Measurements from ENCODE around the gene ZBTB48. TPM values are rescaled to one million over a fixed set of nuclear protein-coding genes. Genes with fewer than 3 reads are reported as not detected.

ZBTB48 gene
- polyA plus RNA-seq, 3 donors: 13.2 to 94.2 (median 23.0) TPM

GRCh38 chr1:6572653-6573383 is 7.0 kb upstream of the ZBTB48 start:
- Histone ChIP-seq H3K4me3 (replicated peaks in 1 of 3; ENCODE audit: low read depth in 2 of 3, low read length in 3 of 3) (no peak overlapping the region), H3K27me3 (ENCODE audit: control insufficient read depth in 2 of 2, insufficient read depth in 2 of 2, low read length in 2 of 2) (no peaks in the 10 kb centered on the region), H3K4me2 (replicated peaks; ENCODE audit: extremely low read depth, low read length, poor library complexity, severe bottlenecking) (no peak overlapping the region), H3K4me1 (ENCODE audit: control insufficient read depth in 1 of 2, insufficient read depth in 2 of 2, low read length in 2 of 2) (no peaks in the 10 kb centered on the region), H3K27ac (ENCODE audit: low read depth in 1 of 2, low read length in 2 of 2) (no peak overlapping the region), H3K9me3 (replicated peaks in 1 of 2; ENCODE audit: control insufficient read depth in 1 of 2, insufficient read depth in 1 of 2, low read length in 2 of 2) (peaks cover 0 to 9% of the 10 kb centered on the region in 2 donors), H4K20me1 (ENCODE audit: insufficient read depth, low read length) (no peaks in the 10 kb centered on the region), H3K36me3 (replicated peaks in 1 of 2; ENCODE audit: control insufficient read depth in 1 of 2, insufficient read depth in 2 of 2, low read length in 2 of 2) (no peaks in the 10 kb centered on the region), H2AFZ (ENCODE audit: insufficient read depth, low read depth, low read length, poor library complexity, severe bottlenecking) (no peak overlapping the region), H3K9ac (ENCODE audit: insufficient read depth, low read length, poor library complexity, severe bottlenecking) (no peak overlapping the region), H3K79me2 (ENCODE audit: insufficient read depth, low read length) (no peaks in the 10 kb centered on the region)
- Mint-ChIP-seq H3K27ac (no peak overlapping the region), H3K9me3 (peaks cover 0 to 8% (median 4%) of the 10 kb centered on the region in 7 donors), H3K4me1 (no peaks in the 10 kb centered on the region), H3K27me3 (ENCODE audit: low read depth in 3 of 3) (peaks cover 7 to 11% (median 9%) of the 10 kb centered on the region in 3 donors), H3K4me3 (peak overlapping the region in 1 of 2 donors; percentile 8), H3K36me3 (no peaks in the 10 kb centered on the region)
- 59% methylated on average over 9 of the region's 12 CpGs for WGBS (ENCODE audit: insufficient coverage)
- TF ChIP-seq CTCF (IDR thresholded peaks at IDR 0.05): no peak
- intact Hi-C loops (cut with micrococcal nuclease): no loop called here
- DNase-seq: no peak

GRCh38 chr1:6574025-6574620 is 5.7 kb upstream of the ZBTB48 start:
- intact Hi-C loops (cut with micrococcal nuclease): no loop called here
- no peaks in the 10 kb centered on the region for H3K36me3 ChIP-seq (replicated peaks in 1 of 2; ENCODE audit: control insufficient read depth in 1 of 2, insufficient read depth in 2 of 2, low read length in 2 of 2)
- peaks cover 0 to 9% of the 10 kb centered on the region in 2 donors for H3K9me3 ChIP-seq (replicated peaks in 1 of 2; ENCODE audit: control insufficient read depth in 1 of 2, insufficient read depth in 1 of 2, low read length in 2 of 2)
- H3K27me3 ChIP-seq (ENCODE audit: control insufficient read depth in 2 of 2, insufficient read depth in 2 of 2, low read length in 2 of 2): no peaks in the 10 kb centered on the region
- no peak overlapping the region for H3K4me3 Mint-ChIP-seq
- TF ChIP-seq CTCF (IDR thresholded peaks at IDR 0.05): no peak
- H3K9me3 Mint-ChIP-seq: peaks cover 0 to 8% (median 4%) of the 10 kb centered on the region in 7 donors
- H3K79me2 ChIP-seq (ENCODE audit: insufficient read depth, low read length): no peaks in the 10 kb centered on the region
- peak overlapping the region in 2 of 7 donors; percentile 30 to 45 for H3K27ac Mint-ChIP-seq
- H3K4me1 ChIP-seq (ENCODE audit: control insufficient read depth in 1 of 2, insufficient read depth in 2 of 2, low read length in 2 of 2): peaks cover under 1 to 1% of the 10 kb centered on the region in 2 donors
- no peaks in the 10 kb centered on the region for H4K20me1 ChIP-seq (ENCODE audit: insufficient read depth, low read length)
- WGBS (ENCODE audit: insufficient coverage): 95% methylated on average over 6 of the region's 8 CpGs
- H3K27me3 Mint-ChIP-seq (ENCODE audit: low read depth in 3 of 3): peaks cover 7 to 11% (median 9%) of the 10 kb centered on the region in 3 donors
- no peak overlapping the region for H3K9ac ChIP-seq (ENCODE audit: insufficient read depth, low read length, poor library complexity, severe bottlenecking)
- peaks cover 3% of the 10 kb centered on the region for H3K4me1 Mint-ChIP-seq
- H3K4me3 ChIP-seq (replicated peaks in 1 of 3; ENCODE audit: low read depth in 2 of 3, low read length in 3 of 3): no peak overlapping the region
- DNase-seq: no peak
- no peak overlapping the region for H2AFZ ChIP-seq (ENCODE audit: insufficient read depth, low read depth, low read length, poor library complexity, severe bottlenecking)
- H3K27ac ChIP-seq (ENCODE audit: low read depth in 1 of 2, low read length in 2 of 2): no peak overlapping the region
- no peaks in the 10 kb centered on the region for H3K36me3 Mint-ChIP-seq
- no peak overlapping the region for H3K4me2 ChIP-seq (replicated peaks; ENCODE audit: extremely low read depth, low read length, poor library complexity, severe bottlenecking)

All from CD14-positive monocyte (primary cell).